Measurements from ENCODE around the gene MB.

Gene MB

GRCh38 chr22:35615156-35615555 lies 2.0 kb downstream of the MB start:
- ATAC-seq = no peak
- TF ChIP-seq RARB (CRISPR knock-in tag; IDR thresholded peaks at IDR 0.05) (no peak), BACH2 (CRISPR knock-in tag; IDR thresholded peaks at IDR 0.05; ENCODE audit: borderline replicate concordance) (no peak), POU6F1 (CRISPR knock-in tag; IDR thresholded peaks at IDR 0.05; ENCODE audit: borderline replicate concordance, low read depth) (no peak), TCF4 (CRISPR knock-in tag; IDR thresholded peaks at IDR 0.05; ENCODE audit: borderline replicate concordance) (no peak), PATZ1 (CRISPR knock-in tag; IDR thresholded peaks at IDR 0.05; ENCODE audit: borderline replicate concordance) (no peak), CSDC2 (CRISPR knock-in tag; IDR thresholded peaks at IDR 0.05) (no peak), ESRRG (CRISPR knock-in tag; IDR thresholded peaks at IDR 0.05) (no peak), TSHZ2 (CRISPR knock-in tag; IDR thresholded peaks at IDR 0.05) (no peak), CREB5 (CRISPR knock-in tag; IDR thresholded peaks at IDR 0.05; ENCODE audit: low read depth) (no peak), ZNF565 (CRISPR knock-in tag; conservative IDR thresholded peaks at IDR 0.05; ENCODE audit: low read depth) (no peak), ISL1 (CRISPR knock-in tag; IDR thresholded peaks at IDR 0.05) (no peak), PPARA (CRISPR knock-in tag; IDR thresholded peaks at IDR 0.05; ENCODE audit: borderline replicate concordance) (no peak), ZNF8 (CRISPR knock-in tag; IDR thresholded peaks at IDR 0.05) (no peak), OSR1 (CRISPR knock-in tag; IDR thresholded peaks at IDR 0.05) (no peak), SNAI2 (CRISPR knock-in tag; IDR thresholded peaks at IDR 0.05) (no peak), ZFP30 (CRISPR knock-in tag; IDR thresholded peaks at IDR 0.05) (no peak), CSRNP3 (CRISPR knock-in tag; IDR thresholded peaks at IDR 0.05) (no peak), ZNF70 (CRISPR knock-in tag; IDR thresholded peaks at IDR 0.05) (no peak), GLIS3 (CRISPR knock-in tag; IDR thresholded peaks at IDR 0.05) (no peak), ARNTL (CRISPR knock-in tag; IDR thresholded peaks at IDR 0.05; ENCODE audit: borderline replicate concordance, low read depth) (no peak)

- ATAC-seq = no peak
- TF ChIP-seq PPARA (CRISPR knock-in tag; IDR thresholded peaks at IDR 0.05; ENCODE audit: borderline replicate concordance) (no peak), PATZ1 (CRISPR knock-in tag; IDR thresholded peaks at IDR 0.05; ENCODE audit: borderline replicate concordance) (no peak), TSHZ2 (CRISPR knock-in tag; IDR thresholded peaks at IDR 0.05) (no peak), ISL1 (CRISPR knock-in tag; IDR thresholded peaks at IDR 0.05) (no peak), CREB5 (CRISPR knock-in tag; IDR thresholded peaks at IDR 0.05; ENCODE audit: low read depth) (no peak), ZNF8 (CRISPR knock-in tag; IDR thresholded peaks at IDR 0.05) (no peak), ZNF70 (CRISPR knock-in tag; IDR thresholded peaks at IDR 0.05) (no peak), ZFP3 (CRISPR knock-in tag; IDR thresholded peaks at IDR 0.05) (no peak), TOX (CRISPR knock-in tag; IDR thresholded peaks at IDR 0.05; ENCODE audit: borderline replicate concordance) (no peak), ZFP30 (CRISPR knock-in tag; IDR thresholded peaks at IDR 0.05) (no peak), OSR1 (CRISPR knock-in tag; IDR thresholded peaks at IDR 0.05) (no peak), ZNF565 (CRISPR knock-in tag; conservative IDR thresholded peaks at IDR 0.05; ENCODE audit: low read depth) (no peak), ARNTL (CRISPR knock-in tag; IDR thresholded peaks at IDR 0.05; ENCODE audit: borderline replicate concordance, low read depth) (no peak), ZC3H10 (CRISPR knock-in tag; IDR thresholded peaks at IDR 0.05) (no peak)
These were observed 2.7 kb downstream of the MB start for GRCh38 chr22:35614404-35614803.

Data from SK-N-SH treated with all-trans-retinoic acid at 6 μM for 48 hours (cell line).